ENCODE data around the gene C2orf81.

GRCh38 chr2:74427551-74427950, 6.1 kb upstream of the C2orf81 start:
- no peak for TF ChIP-seq BHLHE40 (IDR thresholded peaks at IDR 0.05; ENCODE audit: low read depth, low read length)
- no peak for TF ChIP-seq MAZ (IDR thresholded peaks at IDR 0.05; ENCODE audit: borderline replicate concordance, low read depth, low read length)
- TF ChIP-seq POLR2A (IDR thresholded peaks at IDR 0.05; ENCODE audit: low read length) = no peak
- TF ChIP-seq ELK1 (IDR thresholded peaks at IDR 0.05; ENCODE audit: low read depth, low read length) = no peak
- TF ChIP-seq RNF2 (IDR thresholded peaks at IDR 0.05; ENCODE audit: borderline replicate concordance, low read depth) = no peak
- no peak for TF ChIP-seq CTCF (IDR thresholded peaks at IDR 0.05)
- TF ChIP-seq MAX (IDR thresholded peaks at IDR 0.05) = no peak
- TF ChIP-seq KDM1A (IDR thresholded peaks at IDR 0.05; ENCODE audit: low read depth) = no peak
- TF ChIP-seq ESRRA (IDR thresholded peaks at IDR 0.05; ENCODE audit: borderline replicate concordance, low read length) = no peak
- no peak for TF ChIP-seq REST (IDR thresholded peaks at IDR 0.05)
- no peak for TF ChIP-seq CBX2 (IDR thresholded peaks at IDR 0.05; ENCODE audit: borderline replicate concordance, low read depth)
- TF ChIP-seq RAD21 (conservative IDR thresholded peaks at IDR 0.05 in 1 of 2, IDR thresholded peaks at IDR 0.05 in 1 of 2) = no peak
